SK-N-SH (cell line): ENCODE data around the gene SH3GL2. TPM values are rescaled to one million over a fixed set of nuclear protein-coding genes. Genes with fewer than 3 reads are reported as not detected.

Source experiments
- CTCF ChIA-PET: fragments of 300-600, 350-600 bp; formaldehyde crosslinking; extraction: SDS; loops from one replicate; lab custom pipeline; 2021; lab: Yijun Ruan, JAX
- POLR2A ChIA-PET: fragments of 350-600 bp; sonication (Branson Sonifier 250); formaldehyde crosslinking; extraction: SDS; loops from one replicate; lab custom pipeline; 2020; ENCODE audit warnings: antibody characterized with exemption, inconsistent platforms; lab: Yijun Ruan, JAX
- DNase-seq: peaks from one replicate; pipeline ENCODE4 v3.0.0; 2012
- H2AFZ ChIP-seq: fragments of 200-600 bp; sonication (generic); 2 replicates; pipeline ENCODE4 v1.8.1; 2016; ENCODE audit warnings: antibody characterized with exemption, mild to moderate bottlenecking, low read depth
- H3F3A ChIP-seq: fragments of 200-600 bp; sonication (generic); replicated peaks from 2 replicates; pipeline ENCODE3; 2016; ENCODE audit warnings: antibody characterized with exemption, mild to moderate bottlenecking; ENCODE audit not compliant: insufficient read depth
- H3K27ac ChIP-seq, 2 experiments: fragments of 200-500 bp in 1 of 2; fragments of 200-600 bp in 1 of 2; sonication (Bioruptor generic) in 1 of 2; sonication (generic), shearing (Covaris generic) in 1 of 2; 2 replicates each; pipeline versions ENCODE4 v1.5.1 to v1.6.1; 2014 to 2016; ENCODE audit warnings: low read depth in 2 of 2, inconsistent platforms in 1 of 2, low read length in 1 of 2, mild to moderate bottlenecking in 1 of 2, mixed read lengths in 1 of 2
- H3K27me3 ChIP-seq: fragments of 200-600 bp; sonication (generic), shearing (Covaris generic); 2 replicates; pipeline ENCODE4 v1.6.1; 2016; ENCODE audit warnings: mixed run types; ENCODE audit not compliant: insufficient read depth
- H3K36me3 ChIP-seq, 2 experiments: fragments of 200-500 bp in 1 of 2; fragments of 200-600 bp in 1 of 2; sonication (Bioruptor generic) in 1 of 2; sonication (generic) in 1 of 2; replicated peaks in 1 of 2; 2 replicates each; pipeline versions ENCODE3 to v1.5.1; 2014 to 2016; ENCODE audit warnings: low read length in 1 of 2, mild to moderate bottlenecking in 1 of 2; ENCODE audit not compliant: insufficient read depth in 2 of 2, control insufficient read depth in 1 of 2
- H3K4me1 ChIP-seq, 2 experiments: fragments of 200-500 bp in 1 of 2; fragments of 200-600 bp in 1 of 2; sonication (Bioruptor generic) in 1 of 2; sonication (generic), shearing (Covaris generic) in 1 of 2; 2 replicates each; pipeline versions ENCODE4 v1.5.1 to v1.6.1; 2014 to 2016; ENCODE audit warnings: low read depth in 1 of 2, low read length in 1 of 2, mixed run types in 1 of 2; ENCODE audit not compliant: insufficient read depth in 2 of 2, control insufficient read depth in 1 of 2
- H3K4me2 ChIP-seq: fragments of 200-600 bp; sonication (generic), shearing (Covaris generic); 2 replicates; pipeline ENCODE4 v1.6.1; 2017; ENCODE audit warnings: mixed run types
- H3K4me3 ChIP-seq, 2 experiments: fragments of 200-500 bp in 1 of 2; fragments of 200-600 bp in 1 of 2; sonication (Bioruptor generic) in 1 of 2; sonication (generic), shearing (Covaris generic) in 1 of 2; 2 replicates each; pipeline versions ENCODE4 v1.5.1 to v1.8.1; 2014 to 2016; ENCODE audit warnings: low read depth in 2 of 2, inconsistent platforms in 1 of 2, low read length in 1 of 2, mild to moderate bottlenecking in 1 of 2, mixed read lengths in 1 of 2, moderate library complexity in 1 of 2
- H3K79me2 ChIP-seq: fragments of 200-600 bp; sonication (generic); 2 replicates; pipeline ENCODE4 v1.8.1; 2017; ENCODE audit warnings: mild to moderate bottlenecking; ENCODE audit not compliant: insufficient read depth
- H3K9ac ChIP-seq: fragments of 200-600 bp; sonication (generic); 2 replicates; pipeline ENCODE4 v1.6.1; 2017; ENCODE audit warnings: mixed run types
- H3K9me2 ChIP-seq: fragments of 200-600 bp; sonication (generic); 2 replicates; pipeline ENCODE4 v1.6.1; 2017; ENCODE audit warnings: mixed run types
- H3K9me3 ChIP-seq: fragments of 200-600 bp; sonication (generic); 2 replicates; pipeline ENCODE4 v1.6.1; 2017; ENCODE audit warnings: mixed run types, mild to moderate bottlenecking, moderate library complexity
- H4K20me1 ChIP-seq: fragments of 200-600 bp; sonication (generic); 2 replicates; pipeline ENCODE4 v1.6.1; 2017; ENCODE audit warnings: mild to moderate bottlenecking, mixed run types; ENCODE audit not compliant: insufficient read depth
- CHD2 ChIP-seq: fragments of 150-350 bp; IDR thresholded peaks from 2 replicates; pipeline ENCODE4 v1.6.1; 2018; ENCODE audit warnings: low read length; ENCODE audit not compliant: partially characterized antibody
- CTCF ChIP-seq: fragments of 200-600 bp; sonication (generic); IDR thresholded peaks from 2 replicates; pipeline ENCODE4 v1.6.1; 2017; ENCODE audit warnings: antibody characterized with exemption, mild to moderate bottlenecking, moderate library complexity
- FOSL2 ChIP-seq: IDR thresholded peaks from 2 replicates; pipeline ENCODE4 v1.4.0; 2012; ENCODE audit warnings: low read depth, mild to moderate bottlenecking, moderate library complexity, borderline replicate concordance
- FOXJ3 ChIP-seq: sonication (generic); formaldehyde crosslinking; IDR thresholded peaks from 2 replicates; pipeline ENCODE4 v1.5.1; 2020; ENCODE audit warnings: mild to moderate bottlenecking, missing genetic modification reagents
- FOXM1 ChIP-seq: IDR thresholded peaks from 2 replicates; pipeline ENCODE4 v1.4.0; 2012; ENCODE audit warnings: low read depth, mild to moderate bottlenecking
- GABPA ChIP-seq: IDR thresholded peaks from 2 replicates; pipeline ENCODE4 v1.4.0; 2012; ENCODE audit warnings: low read depth, mild to moderate bottlenecking
- GATA2 ChIP-seq: sonication (generic); formaldehyde crosslinking; IDR thresholded peaks from 2 replicates; pipeline ENCODE4 v1.5.0; 2020; ENCODE audit warnings: mild to moderate bottlenecking, missing genetic modification reagents
- JUND ChIP-seq: IDR thresholded peaks from 2 replicates; pipeline ENCODE4 v1.4.0; 2012
- MEF2A ChIP-seq: IDR thresholded peaks from 2 replicates; pipeline ENCODE4 v1.4.0; 2012; ENCODE audit warnings: low read depth, borderline replicate concordance
- PBX3 ChIP-seq: IDR thresholded peaks from 2 replicates; pipeline ENCODE4; 2012
- POLR2AphosphoS5 ChIP-seq: IDR thresholded peaks from 2 replicates; pipeline ENCODE4 v1.6.1; 2012; ENCODE audit warnings: low read depth, low read length
- RAD21 ChIP-seq: IDR thresholded peaks from 2 replicates; pipeline ENCODE4 v1.6.1; 2012; ENCODE audit warnings: mild to moderate bottlenecking, low read length
- RCOR1 ChIP-seq: fragments of 150-350 bp; IDR thresholded peaks from 2 replicates; pipeline ENCODE4 v1.6.1; 2017; ENCODE audit warnings: antibody characterized with exemption, low read length
- RFX5 ChIP-seq: IDR thresholded peaks from 2 replicates; pipeline ENCODE4 v1.6.1; 2012; ENCODE audit warnings: mild to moderate bottlenecking, improper control_type of control experiment, low read length
- TAF1 ChIP-seq: IDR thresholded peaks from 2 replicates; pipeline ENCODE4 v1.6.1; 2012; ENCODE audit warnings: low read depth, mild to moderate bottlenecking, low read length, moderate library complexity, borderline replicate concordance
- TCF12 ChIP-seq: IDR thresholded peaks from 2 replicates; pipeline ENCODE4 v1.4.0; 2012
- USF1 ChIP-seq: IDR thresholded peaks from 2 replicates; pipeline ENCODE4 v1.4.0; 2012; ENCODE audit warnings: low read depth, borderline replicate concordance
- YY1 ChIP-seq: IDR thresholded peaks from 2 replicates; pipeline ENCODE4 v1.4.0; 2012; ENCODE audit warnings: low read depth, mild to moderate bottlenecking
- whole genome bisulfite sequencing: methylation state at CpG from one replicate; pipeline ENCODE4 v1.1.6; 2017; ENCODE audit warnings: low lambda C conversion rate; 5-methylcytosine and 5-hydroxymethylcytosine counted together
- polyA plus RNA-seq, 3 experiments: library from polyadenylated mRNA; depleted of rRNA; stranded (reverse); fragments of >200 nt; gene quantifications; 2 replicates each; pipeline ENCODE4 v1.2.3, GENCODE V29; 2012

SH3GL2 gene
- polyA plus RNA-seq, 1 of the 3 experiments (the other 2 are of a cell fraction) = 0.05 TPM

- TF ChIP-seq MEF2A (no peak), FOSL2 (no peak), FOXM1 (no peak), YY1 (no peak), TAF1 (no peak), TCF12 (no peak), CHD2 (no peak)
Observed at GRCh38 chr9:17829064-17829463, 250.2 kb downstream of the SH3GL2 start (continued).

GRCh38 chr9:17829812-17830385, 251.0 kb downstream of the SH3GL2 start:
- 16% methylated on average over 4 of the region's 4 CpGs for WGBS

GRCh38 chr9:17832812-17833211, 253.9 kb downstream of the SH3GL2 start:
- Histone ChIP-seq H4K20me1 (no peaks in the 10 kb centered on the region), H3K9ac (no peak overlapping the region), H3K79me2 (no peaks in the 10 kb centered on the region), H3F3A (no peaks in the 10 kb centered on the region), H3K9me3 (no peaks in the 10 kb centered on the region), H3K4me3 (no peak overlapping the region), H3K27ac (no peak overlapping the region), H2AFZ (no peak overlapping the region), H3K36me3 (no peaks in the 10 kb centered on the region), H3K4me2 (no peak overlapping the region), H3K27me3 (no peaks in the 10 kb centered on the region), H3K4me1 (no peaks in the 10 kb centered on the region), H3K9me2 (no peaks in the 10 kb centered on the region)
- ChIA-PET CTCF (interaction anchor here (1.0 to 4.3 kb wide), 3 partner anchors 22 to 991 kb away, joined by 3 to 13 read pairs (median 4); no protein-coding TSS in a partner anchor), POLR2A (no interaction called here)
- no peak for DNase-seq
- TF ChIP-seq RFX5 = no peak
- no peak for TF ChIP-seq CTCF
- no peak for TF ChIP-seq RAD21
- TF ChIP-seq TCF12 = no peak
- TF ChIP-seq FOXJ3 = no peak
- TF ChIP-seq FOXM1 = no peak
- TF ChIP-seq JUND = no peak
- TF ChIP-seq PBX3 = no peak
- no peak for TF ChIP-seq POLR2AphosphoS5
- no peak for TF ChIP-seq USF1
- 0% methylated on average over 2 of the region's 2 CpGs for WGBS

More at GRCh38 chr9:17829812-17830385, 251.0 kb downstream of the SH3GL2 start:
- CTCF ChIA-PET = interaction anchor here (1.1 kb wide), 1 partner anchor 19 kb away, joined by 4 read pairs; no protein-coding TSS in a partner anchor
- Histone ChIP-seq H3K4me2 (no peak overlapping the region), H2AFZ (no peak overlapping the region), H3K79me2 (no peaks in the 10 kb centered on the region), H3K4me3 (no peak overlapping the region), H3K27ac (no peak overlapping the region), H3F3A (no peaks in the 10 kb centered on the region), H3K4me1 (no peaks in the 10 kb centered on the region), H3K36me3 (no peaks in the 10 kb centered on the region), H3K9me3 (no peaks in the 10 kb centered on the region), H4K20me1 (no peaks in the 10 kb centered on the region), H3K9me2 (no peaks in the 10 kb centered on the region)
- DNase-seq = no peak
- POLR2A ChIA-PET = no interaction called here
- TF ChIP-seq JUND (no peak), FOXM1 (no peak), GABPA (no peak), GATA2 (CRISPR knock-in tag) (no peak), RCOR1 (no peak), TAF1 (no peak)
- TF ChIP-seq, all 33 proteins: peak for 0
- H3K27me3 ChIP-seq = no peaks in the 10 kb centered on the region
- H3K9ac ChIP-seq = no peak overlapping the region
